Tibial nerve (tissue), 4 donors: ENCODE measurements around the gene DPCD.

ENCODE experiments used
- EP300 ChIP-seq, 2 donors: sonication (generic); formaldehyde crosslinking; IDR thresholded peaks; one replicate each; pipeline ENCODE4 v1.6.1; 2017; ENCODE audit warnings: antibody characterized with exemption in 2 of 2, mild to moderate bottlenecking in 1 of 2
- TF ChIP-seq, protein P1 (sequence below), 5 experiments: fragments of 200-600 bp in 3 of 5; fragments of 450-650 bp in 2 of 5; sonication (generic) in 3 of 5; IDR thresholded peaks; one replicate each; pipeline ENCODE4 v1.5.1; 2016 to 2019; ENCODE audit warnings: antibody characterized with exemption in 5 of 5, mild to moderate bottlenecking in 3 of 5, moderate library complexity in 2 of 5

DNA sequence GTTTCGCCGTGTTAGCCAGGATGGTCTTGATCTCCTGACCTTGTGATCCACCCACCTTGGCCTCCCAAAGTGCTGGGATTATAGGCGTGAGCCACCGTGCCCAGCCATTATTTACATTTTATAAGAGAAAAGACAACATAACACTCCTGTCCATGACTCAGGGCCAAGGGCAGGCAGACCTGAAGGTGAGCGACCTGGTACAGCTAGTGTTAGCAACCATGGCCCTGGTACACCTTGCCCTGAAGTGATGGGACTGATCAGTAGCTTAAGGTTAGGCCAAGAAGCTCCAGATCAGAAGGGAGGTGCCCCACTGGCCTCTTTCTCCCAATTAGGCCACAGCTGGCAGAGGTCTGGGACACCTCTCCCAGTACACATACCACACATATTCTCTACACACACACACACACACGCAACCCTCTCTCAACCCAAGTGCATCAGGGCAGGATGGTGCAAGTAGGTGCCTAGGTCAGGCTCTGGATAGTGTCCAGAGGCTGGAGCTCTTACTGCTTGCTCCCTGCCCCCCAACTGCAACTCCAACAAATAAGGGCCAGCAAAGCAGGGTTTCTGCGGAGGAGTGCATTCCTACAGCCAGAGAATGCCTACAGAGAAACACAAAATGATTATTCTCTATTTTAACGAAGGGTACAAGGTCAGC, 43.8 kb downstream of the DPCD start:
- TF ChIP-seq, protein P1, sequence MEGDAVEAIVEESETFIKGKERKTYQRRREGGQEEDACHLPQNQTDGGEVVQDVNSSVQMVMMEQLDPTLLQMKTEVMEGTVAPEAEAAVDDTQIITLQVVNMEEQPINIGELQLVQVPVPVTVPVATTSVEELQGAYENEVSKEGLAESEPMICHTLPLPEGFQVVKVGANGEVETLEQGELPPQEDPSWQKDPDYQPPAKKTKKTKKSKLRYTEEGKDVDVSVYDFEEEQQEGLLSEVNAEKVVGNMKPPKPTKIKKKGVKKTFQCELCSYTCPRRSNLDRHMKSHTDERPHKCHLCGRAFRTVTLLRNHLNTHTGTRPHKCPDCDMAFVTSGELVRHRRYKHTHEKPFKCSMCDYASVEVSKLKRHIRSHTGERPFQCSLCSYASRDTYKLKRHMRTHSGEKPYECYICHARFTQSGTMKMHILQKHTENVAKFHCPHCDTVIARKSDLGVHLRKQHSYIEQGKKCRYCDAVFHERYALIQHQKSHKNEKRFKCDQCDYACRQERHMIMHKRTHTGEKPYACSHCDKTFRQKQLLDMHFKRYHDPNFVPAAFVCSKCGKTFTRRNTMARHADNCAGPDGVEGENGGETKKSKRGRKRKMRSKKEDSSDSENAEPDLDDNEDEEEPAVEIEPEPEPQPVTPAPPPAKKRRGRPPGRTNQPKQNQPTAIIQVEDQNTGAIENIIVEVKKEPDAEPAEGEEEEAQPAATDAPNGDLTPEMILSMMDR (IDR thresholded peaks at IDR 0.05), result no peak
- TF ChIP-seq EP300 (IDR thresholded peaks at IDR 0.05), result no peak
